ENCODE measurements around the gene MYO7B. TPM values are rescaled to one million over a fixed set of nuclear protein-coding genes. Genes with fewer than 3 reads are reported as not detected.

The MYO7B gene
- polyA plus RNA-seq, 6 donors from 2014 or later, result 1.7 to 44.3 (median 12.0) TPM

GRCh38 chr2:127665267-127665893 is 129.9 kb downstream of the MYO7B start:
- Mint-ChIP-seq H3K4me1 (peaks cover 5 to 6% (median 6%) of the 10 kb centered on the region in 3 donors), H3K9me3 (peaks cover 0 to 1% (median 0%) of the 10 kb centered on the region in 7 donors), H3K27me3 (peaks cover 35 to 50% (median 46%) of the 10 kb centered on the region in 3 donors), H3K27ac (no peak overlapping the region), H3K36me3 (peaks cover 0 to 7% of the 10 kb centered on the region in 2 donors), H3K4me3 (no peak overlapping the region)
- ATAC-seq (ENCODE audit: low read depth in 2 of 2), result no peak
- no peak for DNase-seq

- peaks cover 45 to 60% (median 45%) of the 10 kb centered on the region in 3 donors for H3K27me3 Mint-ChIP-seq
- H3K9me3 Mint-ChIP-seq, result peaks cover 0 to 2% (median 0%) of the 10 kb centered on the region in 7 donors
Observed at GRCh38 chr2:127669056-127669455, 133.6 kb downstream of the MYO7B start.

GRCh38 chr2:127670055-127670956 is 134.8 kb downstream of the MYO7B start:
- ATAC-seq (ENCODE audit: low read depth in 2 of 2) (no peak), DNase-seq (no peak)
- Mint-ChIP-seq H3K27ac (no peak overlapping the region), H3K4me3 (no peak overlapping the region), H3K36me3 (no peaks in the 10 kb centered on the region), H3K27me3 (peaks cover 40 to 55% (median 49%) of the 10 kb centered on the region in 3 donors), H3K9me3 (peaks cover 0 to 2% (median 0%) of the 10 kb centered on the region in 7 donors), H3K4me1 (peaks cover 4 to 11% (median 6%) of the 10 kb centered on the region in 3 donors)

More at GRCh38 chr2:127669056-127669455, 133.6 kb downstream of the MYO7B start:
- H3K4me3 Mint-ChIP-seq, result no peak overlapping the region
- H3K4me1 Mint-ChIP-seq, result peaks cover 0 to 5% (median 2%) of the 10 kb centered on the region in 3 donors
- H3K27ac Mint-ChIP-seq, result no peak overlapping the region
- no peaks in the 10 kb centered on the region for H3K36me3 Mint-ChIP-seq
- no peak for DNase-seq
- no peak for ATAC-seq (ENCODE audit: low read depth in 2 of 2)

- H3K4me3 Mint-ChIP-seq, result peak overlapping the region in 1 of 8 donors; percentile 19
- ATAC-seq (ENCODE audit: low read depth in 2 of 2) (no peak), DNase-seq (no peak)
- no peaks in the 10 kb centered on the region for H3K36me3 Mint-ChIP-seq
- H3K27me3 Mint-ChIP-seq, result peaks cover 38 to 55% (median 43%) of the 10 kb centered on the region in 3 donors
- H3K27ac Mint-ChIP-seq, result no peak overlapping the region
- peaks cover 0 to 2% (median 0%) of the 10 kb centered on the region in 7 donors for H3K9me3 Mint-ChIP-seq
- H3K4me1 Mint-ChIP-seq, result peaks cover 4 to 15% (median 10%) of the 10 kb centered on the region in 3 donors
Observed at GRCh38 chr2:127670957-127671290, 135.4 kb downstream of the MYO7B start.

GRCh38 chr2:127671557-127672302 is 136.2 kb downstream of the MYO7B start:
- ATAC-seq (ENCODE audit: low read depth in 2 of 2) (no peak), DNase-seq (no peak)
- H3K4me1 Mint-ChIP-seq, result peaks cover 4 to 17% (median 12%) of the 10 kb centered on the region in 3 donors
- peaks cover 0 to 2% (median 0%) of the 10 kb centered on the region in 7 donors for H3K9me3 Mint-ChIP-seq
- no peak overlapping the region for H3K27ac Mint-ChIP-seq
- H3K36me3 Mint-ChIP-seq, result no peaks in the 10 kb centered on the region
- H3K27me3 Mint-ChIP-seq, result peaks cover 35 to 57% (median 38%) of the 10 kb centered on the region in 3 donors
- peak overlapping the region in 1 of 8 donors; percentile 35 for H3K4me3 Mint-ChIP-seq

DNA sequence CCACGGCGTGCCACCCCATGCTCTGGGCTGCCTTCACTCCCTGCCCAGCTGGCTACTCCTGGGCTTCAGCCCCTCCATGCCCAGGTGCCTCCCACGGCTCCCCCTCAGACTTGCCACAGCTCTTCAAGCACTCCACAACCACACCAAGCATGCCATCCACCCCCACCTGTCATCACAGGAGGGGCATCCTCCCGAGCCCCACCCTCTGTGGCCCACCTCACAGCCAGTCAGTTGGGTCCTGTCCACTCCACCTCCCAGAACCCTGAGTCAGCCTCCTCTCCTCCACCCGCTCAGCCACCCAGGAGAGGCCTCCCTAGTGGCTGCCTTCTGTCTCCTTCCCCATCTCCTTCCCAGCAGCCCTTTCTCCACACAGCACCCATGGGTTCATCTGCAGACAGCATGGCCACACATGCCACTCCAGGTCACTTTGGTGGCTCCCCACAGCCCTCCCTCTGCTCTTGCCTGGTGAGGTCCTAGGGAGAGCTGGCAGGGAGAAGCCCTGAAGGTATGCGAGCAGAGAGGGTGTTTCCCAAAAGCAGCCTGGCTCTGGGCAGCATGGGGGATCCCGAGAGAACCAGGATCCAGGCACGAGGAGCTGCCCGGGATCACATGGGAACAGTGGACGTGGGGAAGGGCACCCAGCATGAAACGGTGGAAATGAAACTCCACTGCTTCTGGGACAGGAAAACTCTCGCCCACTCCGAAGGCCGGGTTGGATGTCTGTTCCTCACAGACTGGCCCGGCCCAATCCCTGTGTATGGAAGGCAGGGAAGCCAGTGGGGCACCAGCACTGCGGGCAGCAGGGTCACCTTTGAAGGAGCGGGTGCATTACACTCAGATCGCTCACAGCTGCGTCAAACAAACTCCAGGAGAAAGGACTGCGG is 137.1 kb downstream of the MYO7B start:
- H3K36me3 Mint-ChIP-seq, result no peaks in the 10 kb centered on the region
- H3K4me1 Mint-ChIP-seq, result peaks cover 4 to 17% (median 12%) of the 10 kb centered on the region in 3 donors
- DNase-seq, result no peak
- H3K27ac Mint-ChIP-seq, result no peak overlapping the region
- peaks cover 30 to 61% (median 44%) of the 10 kb centered on the region in 3 donors for H3K27me3 Mint-ChIP-seq
- peaks cover 0 to 2% (median 0%) of the 10 kb centered on the region in 7 donors for H3K9me3 Mint-ChIP-seq
- no peak for ATAC-seq (ENCODE audit: low read depth in 2 of 2)
- H3K4me3 Mint-ChIP-seq, result peak overlapping the region in 4 of 8 donors; percentile 36 to 69 (median 59)

DNA sequence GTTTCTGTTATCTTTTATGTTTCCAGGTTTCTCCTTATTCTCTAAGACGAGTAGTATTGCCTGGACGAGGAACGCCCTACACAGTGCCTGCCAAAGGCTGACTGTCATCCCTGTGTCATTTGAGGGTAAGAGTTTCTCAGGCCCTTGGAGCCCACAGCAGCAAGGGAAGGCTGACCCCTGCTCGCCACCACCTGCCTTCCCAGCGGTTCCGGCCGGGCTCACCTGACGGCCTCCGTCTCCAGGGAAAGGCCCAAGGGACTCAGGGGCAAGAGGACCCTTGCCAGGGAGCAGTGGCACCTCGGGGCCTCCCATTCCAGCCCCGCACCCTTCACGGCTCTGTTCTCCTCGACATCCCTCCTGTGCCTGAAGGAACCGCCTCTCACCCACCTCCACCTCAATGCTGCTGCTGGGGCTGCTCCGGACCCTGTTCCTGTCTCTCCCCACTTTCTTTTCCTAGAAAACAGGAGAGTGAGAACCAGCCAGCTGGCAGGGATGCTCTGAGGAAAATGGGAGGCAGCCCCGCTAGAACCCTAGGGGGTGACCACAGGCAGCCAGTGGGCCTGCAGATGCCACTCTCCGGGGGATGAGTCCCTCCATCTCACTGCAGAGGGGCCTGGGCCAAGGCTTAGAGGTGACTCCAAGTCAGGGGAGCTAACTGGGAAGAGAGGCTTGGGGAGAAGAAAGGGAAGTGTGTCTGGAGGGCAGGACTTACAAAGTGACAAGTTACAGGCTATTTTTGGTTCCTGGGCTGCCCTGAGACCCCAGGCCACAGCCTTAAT is 138.0 kb downstream of the MYO7B start:
- peak overlapping the region in 1 of 6 donors; percentile 42 for H3K27ac Mint-ChIP-seq
- no peak for ATAC-seq (ENCODE audit: low read depth in 2 of 2)
- peaks cover 35 to 69% (median 52%) of the 10 kb centered on the region in 3 donors for H3K27me3 Mint-ChIP-seq
- no peaks in the 10 kb centered on the region for H3K36me3 Mint-ChIP-seq
- peak overlapping the region; percentile 70 to 89 (median 84) for H3K4me3 Mint-ChIP-seq
- no peak for DNase-seq
- H3K9me3 Mint-ChIP-seq, result peaks cover 0 to 2% (median 0%) of the 10 kb centered on the region in 7 donors
- H3K4me1 Mint-ChIP-seq, result peaks cover 10 to 24% (median 12%) of the 10 kb centered on the region in 3 donors

- H3K27ac Mint-ChIP-seq, result peak overlapping the region in 3 of 6 donors; percentile 37 to 61 (median 59)
Observed at GRCh38 chr2:127674241-127675209, 139.0 kb downstream of the MYO7B start.

GRCh38 chr2:127675331-127676261 is 140.1 kb downstream of the MYO7B start, which contains the start of gene LIMS2:
Gene LIMS2 (minus strand): TSS chr2:127675530. CDS start chr2:127675024, 506 bp downstream.
- Mint-ChIP-seq H3K27me3 (peaks cover 33 to 74% (median 57%) of the 10 kb centered on the region in 3 donors), H3K4me1 (peaks cover 15 to 30% (median 16%) of the 10 kb centered on the region in 3 donors), H3K9me3 (no peaks in the 10 kb centered on the region), H3K27ac (peak within 1 kb of the TSS in 3 of 6 donors; percentile 37 to 66 (median 61)), H3K36me3 (no peaks in the 10 kb centered on the region), H3K4me3 (peak within 1 kb of the TSS; percentile 70 to 89 (median 86))
- ATAC-seq (ENCODE audit: low read depth in 2 of 2) (peak; percentile 12 to 30), DNase-seq (no peak)

More at GRCh38 chr2:127674241-127675209, 139.0 kb downstream of the MYO7B start:
- Mint-ChIP-seq H3K9me3 (peaks cover 0 to 2% (median 0%) of the 10 kb centered on the region in 7 donors), H3K27me3 (peaks cover 30 to 75% (median 59%) of the 10 kb centered on the region in 3 donors), H3K4me1 (peaks cover 15 to 30% (median 15%) of the 10 kb centered on the region in 3 donors), H3K36me3 (no peaks in the 10 kb centered on the region), H3K4me3 (peak overlapping the region; percentile 70 to 89 (median 84))
- ATAC-seq (ENCODE audit: low read depth in 2 of 2) (peak; percentile 70 to 72), DNase-seq (peak; percentile 37)

- peaks cover 34 to 70% (median 50%) of the 10 kb centered on the region in 3 donors for H3K27me3 Mint-ChIP-seq
- ATAC-seq (ENCODE audit: low read depth in 2 of 2) (no peak), DNase-seq (no peak)
- H3K4me1 Mint-ChIP-seq, result peaks cover 19 to 41% (median 21%) of the 10 kb centered on the region in 3 donors
- peak overlapping the region in 2 of 8 donors; percentile 44 to 76 for H3K4me3 Mint-ChIP-seq
- no peak overlapping the region for H3K27ac Mint-ChIP-seq
- no peaks in the 10 kb centered on the region for H3K36me3 Mint-ChIP-seq
- no peaks in the 10 kb centered on the region for H3K9me3 Mint-ChIP-seq
Observed at GRCh38 chr2:127676906-127677305, 141.4 kb downstream of the MYO7B start.

Data from naive B cell (primary cell).